Transverse colon (tissue), 4 donors: Measurements from ENCODE around the gene PSG2.

Source experiments
- CTCF ChIP-seq, 5 experiments: fragments of 200-600 bp in 3 of 5; fragments of 450-650 bp in 2 of 5; sonication (generic) in 3 of 5; IDR thresholded peaks; 1 replicate in 2 of 5; 2 replicates in 3 of 5; pipeline ENCODE4 v1.5.1; 2016 to 2017; ENCODE audit warnings: antibody characterized with exemption in 5 of 5, inconsistent platforms in 3 of 5, mild to moderate bottlenecking in 2 of 5, moderate library complexity in 1 of 5
- EP300 ChIP-seq: sonication (generic); formaldehyde crosslinking; IDR thresholded peaks from one replicate; pipeline ENCODE4 v1.6.1; 2017; ENCODE audit warnings: antibody characterized with exemption, low read depth
- POLR2A ChIP-seq: fragments of 450-650 bp; IDR thresholded peaks from one replicate; pipeline ENCODE4 v1.6.1; 2016; ENCODE audit warnings: antibody characterized with exemption, mild to moderate bottlenecking, moderate library complexity
- POLR2AphosphoS5 ChIP-seq, 3 donors: sonication (generic); formaldehyde crosslinking; IDR thresholded peaks; one replicate each; pipeline ENCODE4 v1.6.1; 2016; ENCODE audit warnings: antibody characterized with exemption in 3 of 3

- TF ChIP-seq CTCF (IDR thresholded peaks at IDR 0.05), result no peak
- TF ChIP-seq POLR2AphosphoS5 (IDR thresholded peaks at IDR 0.05), result no peak
- no peak for TF ChIP-seq POLR2A
- no peak for TF ChIP-seq EP300
These were observed 23.0 kb upstream of the PSG2 start for GRCh38 chr19:43105496-43105895.
